22Rv1 (cell line): ENCODE data around the gene NKAIN1.

Experiments used
- H3K27ac ChIP-seq: fragments of 450-650 bp; 2 replicates; pipeline ENCODE4 v1.5.1; 2017
- ZFX ChIP-seq: fragments of 450-650 bp; IDR thresholded peaks from 2 replicates; pipeline ENCODE4 v1.6.1; 2017; ENCODE audit warnings: antibody characterized with exemption, borderline replicate concordance
- TF ChIP-seq, protein P1 (sequence below): fragments of 450-650 bp; IDR thresholded peaks from 2 replicates; pipeline ENCODE4 v1.5.1; 2017; ENCODE audit warnings: mild to moderate bottlenecking

NKAIN1 gene

DNA sequence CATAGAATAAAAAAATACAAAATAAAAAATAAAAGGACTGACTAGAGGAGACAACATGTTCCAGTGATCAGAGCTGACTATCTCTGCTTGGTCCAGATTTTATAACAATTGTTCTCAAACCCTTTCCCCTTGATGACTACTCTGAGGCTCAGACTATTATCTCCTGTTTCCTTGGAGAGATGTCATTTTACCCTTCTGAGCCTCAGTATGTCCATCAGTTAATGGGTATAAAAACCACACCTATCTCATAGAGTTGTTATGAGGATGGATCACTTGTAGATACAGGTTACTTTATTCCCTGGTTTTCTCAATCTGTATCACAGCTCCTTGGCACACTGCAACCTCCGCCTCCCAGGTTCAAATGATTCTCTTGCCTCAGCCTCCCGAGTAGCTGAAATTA is 7.0 kb downstream of the NKAIN1 start:
- no peak for TF ChIP-seq ZFX
- TF ChIP-seq, protein P1, sequence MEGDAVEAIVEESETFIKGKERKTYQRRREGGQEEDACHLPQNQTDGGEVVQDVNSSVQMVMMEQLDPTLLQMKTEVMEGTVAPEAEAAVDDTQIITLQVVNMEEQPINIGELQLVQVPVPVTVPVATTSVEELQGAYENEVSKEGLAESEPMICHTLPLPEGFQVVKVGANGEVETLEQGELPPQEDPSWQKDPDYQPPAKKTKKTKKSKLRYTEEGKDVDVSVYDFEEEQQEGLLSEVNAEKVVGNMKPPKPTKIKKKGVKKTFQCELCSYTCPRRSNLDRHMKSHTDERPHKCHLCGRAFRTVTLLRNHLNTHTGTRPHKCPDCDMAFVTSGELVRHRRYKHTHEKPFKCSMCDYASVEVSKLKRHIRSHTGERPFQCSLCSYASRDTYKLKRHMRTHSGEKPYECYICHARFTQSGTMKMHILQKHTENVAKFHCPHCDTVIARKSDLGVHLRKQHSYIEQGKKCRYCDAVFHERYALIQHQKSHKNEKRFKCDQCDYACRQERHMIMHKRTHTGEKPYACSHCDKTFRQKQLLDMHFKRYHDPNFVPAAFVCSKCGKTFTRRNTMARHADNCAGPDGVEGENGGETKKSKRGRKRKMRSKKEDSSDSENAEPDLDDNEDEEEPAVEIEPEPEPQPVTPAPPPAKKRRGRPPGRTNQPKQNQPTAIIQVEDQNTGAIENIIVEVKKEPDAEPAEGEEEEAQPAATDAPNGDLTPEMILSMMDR = no peak
- H3K27ac ChIP-seq = no peak overlapping the region

DNA sequence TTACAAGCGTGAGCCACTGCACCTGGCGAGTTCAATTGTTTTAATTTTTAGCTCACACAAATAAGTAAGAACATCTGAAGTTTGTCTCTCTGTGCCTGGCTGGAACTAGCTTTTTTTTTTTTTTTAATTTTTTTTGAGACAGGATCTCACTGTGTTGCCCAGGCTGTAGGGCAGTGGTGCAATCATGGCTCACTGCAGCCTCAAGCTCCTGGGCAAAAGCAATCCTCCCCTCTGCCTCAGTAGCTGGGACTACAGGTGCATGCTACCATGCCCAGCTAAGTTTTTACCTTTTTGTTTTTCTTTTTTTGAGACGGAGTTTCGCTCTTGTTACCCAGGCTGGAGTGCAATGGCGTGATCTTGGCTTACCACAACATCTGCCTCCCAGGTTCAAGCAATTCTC is 7.9 kb downstream of the NKAIN1 start:
- H3K27ac ChIP-seq = no peak overlapping the region
- TF ChIP-seq, protein P1 = no peak
- no peak for TF ChIP-seq ZFX

DNA sequence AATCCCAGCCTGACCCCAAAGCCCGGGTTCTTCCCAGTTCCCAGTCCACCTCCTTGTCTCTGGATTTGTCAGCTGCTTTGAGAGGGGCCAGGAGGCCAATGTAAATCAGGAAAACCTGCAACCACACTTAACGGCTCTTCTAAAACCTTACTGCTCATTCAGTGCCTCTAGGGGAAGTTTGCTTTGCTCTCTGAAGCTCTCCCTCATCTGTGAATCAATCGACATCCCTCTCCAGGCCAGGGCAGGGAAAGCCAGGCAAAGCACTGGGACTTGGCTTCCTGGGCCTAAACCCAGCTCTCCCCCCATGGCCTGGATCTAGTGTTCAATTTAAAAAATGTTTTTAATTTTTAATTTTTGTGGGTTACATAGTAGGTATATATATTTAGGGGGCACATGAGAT is 9.3 kb downstream of the NKAIN1 start:
- TF ChIP-seq, protein P1 = no peak
- TF ChIP-seq ZFX = no peak
- no peak overlapping the region for H3K27ac ChIP-seq

DNA sequence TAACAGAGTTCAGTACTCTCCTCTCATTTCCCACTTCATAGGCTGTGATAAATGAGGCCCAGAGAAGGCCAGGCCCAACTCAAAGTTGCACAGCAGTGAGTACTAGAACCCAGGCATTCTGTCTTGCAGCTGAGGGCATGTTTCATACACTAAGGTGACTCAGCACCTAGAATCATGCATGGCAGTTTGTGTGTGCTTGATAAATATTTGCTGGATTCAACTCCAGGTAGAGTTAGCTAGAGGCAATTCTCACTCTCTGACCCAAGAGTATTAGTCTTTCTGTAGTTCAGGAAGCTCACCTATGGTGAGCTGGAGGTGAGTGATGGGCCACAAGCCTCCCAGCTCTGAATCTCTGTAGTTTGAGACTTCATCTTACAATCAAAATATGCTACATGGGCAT is 10.7 kb downstream of the NKAIN1 start:
- TF ChIP-seq ZFX = no peak
- TF ChIP-seq, protein P1 = no peak
- peak overlapping the region; percentile 39 for H3K27ac ChIP-seq

DNA sequence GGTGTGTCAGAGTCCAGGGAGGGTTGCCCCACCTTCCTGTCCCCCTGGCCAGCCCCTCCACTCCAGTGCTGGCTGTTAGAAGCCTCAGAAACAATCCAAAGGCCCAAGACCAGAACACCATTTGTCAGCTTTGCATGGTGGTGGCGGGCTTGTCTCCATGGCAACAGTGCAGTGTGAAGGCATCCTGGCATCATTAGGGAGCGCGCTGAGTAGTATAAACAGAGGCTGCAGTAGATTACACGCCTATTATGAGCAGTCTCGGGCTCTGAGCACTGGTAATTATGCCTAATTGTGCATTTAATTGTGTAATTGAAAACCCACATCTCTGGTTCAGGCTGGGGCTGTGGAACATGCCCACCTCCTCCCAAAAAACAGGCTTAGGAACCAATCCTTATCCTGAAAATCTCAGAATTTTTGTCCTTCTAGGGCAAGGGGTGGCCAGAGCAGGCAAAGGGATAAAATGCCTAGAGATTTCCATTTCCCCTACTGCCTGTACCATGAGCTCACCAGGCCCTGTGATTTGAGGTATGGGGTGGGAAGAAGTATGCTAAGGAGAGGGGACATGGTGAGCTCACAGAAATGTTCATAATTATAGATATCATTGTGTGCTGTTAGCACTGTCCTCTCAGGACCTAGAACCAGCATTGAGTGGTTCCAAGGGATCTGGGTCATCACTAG is 11.7 kb downstream of the NKAIN1 start:
- TF ChIP-seq ZFX = no peak
- TF ChIP-seq, protein P1 = no peak
- no peak overlapping the region for H3K27ac ChIP-seq

- no peak overlapping the region for H3K27ac ChIP-seq
- TF ChIP-seq ZFX = no peak
- TF ChIP-seq, protein P1 = no peak
Measured at GRCh38 chr1:31224068-31224467, 15.6 kb downstream of the NKAIN1 start.

DNA sequence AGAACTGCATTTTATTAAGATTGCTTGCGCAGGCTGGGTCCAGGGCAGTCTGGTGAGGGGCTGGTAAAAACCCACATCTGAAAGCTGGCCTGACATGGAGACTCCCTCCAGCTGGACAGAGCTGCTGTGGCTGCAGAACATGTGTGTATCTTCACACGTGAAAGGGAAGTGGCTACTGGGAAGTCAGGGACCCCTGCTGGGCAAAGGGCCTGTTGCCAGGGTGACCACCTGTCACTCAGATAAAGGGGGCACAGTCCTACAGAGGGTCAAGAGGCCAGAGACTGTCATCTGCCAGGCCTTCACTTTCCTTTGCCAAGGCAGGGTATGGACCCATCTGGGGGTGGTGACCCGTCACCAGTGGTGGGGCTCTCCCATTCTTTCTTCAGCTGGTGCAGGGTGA is 17.5 kb downstream of the NKAIN1 start:
- no peak overlapping the region for H3K27ac ChIP-seq
- TF ChIP-seq, protein P1 = no peak
- TF ChIP-seq ZFX = no peak
